ENCODE measurements around the gene PCDHGB2.

DNA sequence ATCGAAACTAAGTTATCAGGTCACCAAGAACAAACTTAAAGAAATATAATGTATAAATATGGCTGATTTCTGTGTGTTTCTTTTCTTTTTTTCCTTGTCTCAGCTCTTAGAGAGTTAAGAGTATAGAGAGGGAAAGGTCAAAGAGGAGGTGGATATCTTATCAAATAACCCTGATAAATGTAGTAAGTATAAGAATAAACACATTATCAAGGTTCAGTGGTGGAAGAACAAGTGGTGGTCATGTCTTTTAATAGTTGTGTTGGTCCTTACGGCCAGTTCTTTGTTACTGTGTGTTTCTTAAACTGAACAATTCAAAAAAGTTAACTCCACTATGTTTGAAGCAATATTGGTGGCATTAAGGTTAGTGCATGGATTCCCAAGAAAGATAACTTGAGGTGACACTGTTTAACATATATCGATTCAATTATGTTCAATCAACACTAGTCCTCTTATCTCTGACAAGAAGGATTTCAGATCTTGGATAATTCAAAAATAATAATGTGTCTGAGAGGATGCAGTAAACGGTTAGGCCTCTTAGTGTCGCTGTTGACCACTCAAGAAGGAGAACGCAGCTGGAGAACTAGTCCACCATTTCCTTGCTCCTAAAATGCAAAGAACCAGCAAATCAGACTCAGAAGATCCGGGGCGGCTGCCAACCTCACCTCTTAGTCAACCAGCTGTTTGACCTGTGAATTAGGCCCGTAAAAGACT is 16.4 kb upstream of the PCDHGB2 start, which contains the start of gene PCDHGA3:
- TF ChIP-seq, protein P1, sequence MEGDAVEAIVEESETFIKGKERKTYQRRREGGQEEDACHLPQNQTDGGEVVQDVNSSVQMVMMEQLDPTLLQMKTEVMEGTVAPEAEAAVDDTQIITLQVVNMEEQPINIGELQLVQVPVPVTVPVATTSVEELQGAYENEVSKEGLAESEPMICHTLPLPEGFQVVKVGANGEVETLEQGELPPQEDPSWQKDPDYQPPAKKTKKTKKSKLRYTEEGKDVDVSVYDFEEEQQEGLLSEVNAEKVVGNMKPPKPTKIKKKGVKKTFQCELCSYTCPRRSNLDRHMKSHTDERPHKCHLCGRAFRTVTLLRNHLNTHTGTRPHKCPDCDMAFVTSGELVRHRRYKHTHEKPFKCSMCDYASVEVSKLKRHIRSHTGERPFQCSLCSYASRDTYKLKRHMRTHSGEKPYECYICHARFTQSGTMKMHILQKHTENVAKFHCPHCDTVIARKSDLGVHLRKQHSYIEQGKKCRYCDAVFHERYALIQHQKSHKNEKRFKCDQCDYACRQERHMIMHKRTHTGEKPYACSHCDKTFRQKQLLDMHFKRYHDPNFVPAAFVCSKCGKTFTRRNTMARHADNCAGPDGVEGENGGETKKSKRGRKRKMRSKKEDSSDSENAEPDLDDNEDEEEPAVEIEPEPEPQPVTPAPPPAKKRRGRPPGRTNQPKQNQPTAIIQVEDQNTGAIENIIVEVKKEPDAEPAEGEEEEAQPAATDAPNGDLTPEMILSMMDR (IDR thresholded peaks at IDR 0.05) = peak; percentile 24 to 56 (median 49)
- no peak for TF ChIP-seq POLR2A (IDR thresholded peaks at IDR 0.05)
